GM12864 (cell line): Measurements from ENCODE around the gene ARV1.
A peak's percentile ranks its signal among the peaks of the same experiment; 100 is the strongest.

Source experiments
- DNase-seq: peaks from one replicate; pipeline ENCODE4 v3.0.0-alpha.2; 2011; ENCODE audit warnings: low read depth
- H3K4me3 ChIP-seq: 2 replicates; pipeline ENCODE4 v1.5.1; 2011; ENCODE audit warnings: mild to moderate bottlenecking, low read depth, low read length, control low read depth
- TF ChIP-seq, protein P1 (sequence below): IDR thresholded peaks from 2 replicates; pipeline ENCODE4 v1.5.1; 2011; ENCODE audit warnings: low read depth, mild to moderate bottlenecking, moderate library complexity, low read length, control low read depth, inconsistent platforms; ENCODE audit errors: missing control alignments

ARV1 gene

DNA sequence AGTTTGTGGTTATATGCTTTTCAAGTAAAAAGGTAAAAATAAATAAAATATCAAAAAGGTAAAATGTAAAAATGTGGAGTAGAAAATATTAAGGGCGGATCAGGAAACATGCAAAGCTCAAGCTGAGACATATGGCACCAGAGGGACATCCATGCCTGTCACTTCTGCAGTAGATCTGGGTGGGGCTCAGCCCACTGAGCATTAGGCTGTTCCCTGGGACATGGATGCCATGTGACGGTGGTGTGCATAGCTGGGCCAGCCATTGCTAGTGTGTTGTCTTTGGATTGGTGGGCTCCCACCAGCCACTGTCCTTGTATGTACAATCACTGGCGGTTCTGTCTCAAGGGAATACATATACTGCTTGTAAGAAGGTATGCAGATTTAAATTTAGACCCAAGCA lies 3.3 kb upstream of the ARV1 start:
- DNase-seq = no peak
- H3K4me3 ChIP-seq = no peak overlapping the region
- TF ChIP-seq, protein P1, sequence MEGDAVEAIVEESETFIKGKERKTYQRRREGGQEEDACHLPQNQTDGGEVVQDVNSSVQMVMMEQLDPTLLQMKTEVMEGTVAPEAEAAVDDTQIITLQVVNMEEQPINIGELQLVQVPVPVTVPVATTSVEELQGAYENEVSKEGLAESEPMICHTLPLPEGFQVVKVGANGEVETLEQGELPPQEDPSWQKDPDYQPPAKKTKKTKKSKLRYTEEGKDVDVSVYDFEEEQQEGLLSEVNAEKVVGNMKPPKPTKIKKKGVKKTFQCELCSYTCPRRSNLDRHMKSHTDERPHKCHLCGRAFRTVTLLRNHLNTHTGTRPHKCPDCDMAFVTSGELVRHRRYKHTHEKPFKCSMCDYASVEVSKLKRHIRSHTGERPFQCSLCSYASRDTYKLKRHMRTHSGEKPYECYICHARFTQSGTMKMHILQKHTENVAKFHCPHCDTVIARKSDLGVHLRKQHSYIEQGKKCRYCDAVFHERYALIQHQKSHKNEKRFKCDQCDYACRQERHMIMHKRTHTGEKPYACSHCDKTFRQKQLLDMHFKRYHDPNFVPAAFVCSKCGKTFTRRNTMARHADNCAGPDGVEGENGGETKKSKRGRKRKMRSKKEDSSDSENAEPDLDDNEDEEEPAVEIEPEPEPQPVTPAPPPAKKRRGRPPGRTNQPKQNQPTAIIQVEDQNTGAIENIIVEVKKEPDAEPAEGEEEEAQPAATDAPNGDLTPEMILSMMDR = no peak

DNA sequence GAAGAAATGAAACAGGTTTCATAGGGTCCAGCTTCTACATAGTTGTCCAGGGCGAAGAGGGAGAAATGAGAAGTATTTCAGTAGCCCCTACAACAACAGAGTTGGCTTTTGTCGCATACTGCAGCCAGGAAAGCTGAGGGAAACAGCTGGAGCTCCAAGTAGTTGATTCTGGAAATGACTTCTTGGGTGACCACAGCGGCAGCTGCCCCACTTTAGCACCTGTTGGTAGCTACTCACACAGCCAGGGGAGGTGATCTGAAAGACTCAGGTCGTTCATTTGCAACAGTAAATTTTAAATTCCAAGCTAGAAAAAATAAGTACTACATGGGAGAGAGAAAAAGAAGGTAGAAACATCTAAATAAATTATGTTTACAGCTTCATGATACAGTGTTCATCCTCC lies 2.5 kb upstream of the ARV1 start:
- TF ChIP-seq, protein P1 = no peak
- H3K4me3 ChIP-seq = no peak overlapping the region
- DNase-seq = no peak

DNA sequence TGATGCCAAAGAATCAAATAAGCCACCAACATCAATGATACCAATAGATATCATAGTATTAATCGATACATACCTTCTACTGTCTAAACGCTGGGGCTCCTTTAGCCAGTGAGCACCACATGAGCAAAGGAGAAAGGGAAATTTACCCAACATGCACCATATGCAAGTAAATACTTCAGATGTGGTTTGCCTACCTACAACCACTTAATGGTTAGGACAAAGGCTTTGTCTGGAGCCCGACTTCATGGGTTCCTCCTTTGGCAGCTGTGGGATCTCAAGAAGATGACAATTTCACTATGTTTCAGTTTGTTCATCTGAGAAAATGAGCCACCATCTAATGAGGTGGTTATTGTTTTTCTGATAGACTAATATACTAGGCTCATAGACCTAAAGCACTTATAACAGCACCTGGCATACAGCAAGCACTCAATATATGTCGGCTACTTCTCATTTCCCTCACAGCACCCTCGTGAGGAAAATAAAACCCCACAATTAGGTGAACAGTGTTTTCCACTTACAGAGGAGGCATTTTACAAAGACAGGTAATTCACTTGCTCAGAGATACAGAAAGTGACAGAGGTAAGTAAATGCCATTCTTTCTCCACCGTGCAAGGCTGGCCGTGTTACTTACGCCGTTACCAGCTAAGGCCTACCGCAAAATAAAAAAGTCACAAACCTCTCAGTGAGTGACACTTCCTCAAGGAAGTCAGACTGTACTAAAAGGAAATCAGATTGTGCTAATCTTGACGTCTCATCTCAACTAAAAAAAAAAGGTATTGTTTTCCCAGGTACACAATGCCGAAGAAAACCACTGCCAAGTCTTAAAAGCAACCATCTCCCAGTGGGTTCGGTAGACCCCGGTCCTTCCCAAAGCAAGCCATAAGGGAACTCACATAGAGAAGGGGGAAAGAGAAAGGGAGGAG lies 1.8 kb upstream of the ARV1 start:
- DNase-seq = peak; percentile 45
- TF ChIP-seq, protein P1 = no peak
- H3K4me3 ChIP-seq = peak overlapping the region; percentile 69

DNA sequence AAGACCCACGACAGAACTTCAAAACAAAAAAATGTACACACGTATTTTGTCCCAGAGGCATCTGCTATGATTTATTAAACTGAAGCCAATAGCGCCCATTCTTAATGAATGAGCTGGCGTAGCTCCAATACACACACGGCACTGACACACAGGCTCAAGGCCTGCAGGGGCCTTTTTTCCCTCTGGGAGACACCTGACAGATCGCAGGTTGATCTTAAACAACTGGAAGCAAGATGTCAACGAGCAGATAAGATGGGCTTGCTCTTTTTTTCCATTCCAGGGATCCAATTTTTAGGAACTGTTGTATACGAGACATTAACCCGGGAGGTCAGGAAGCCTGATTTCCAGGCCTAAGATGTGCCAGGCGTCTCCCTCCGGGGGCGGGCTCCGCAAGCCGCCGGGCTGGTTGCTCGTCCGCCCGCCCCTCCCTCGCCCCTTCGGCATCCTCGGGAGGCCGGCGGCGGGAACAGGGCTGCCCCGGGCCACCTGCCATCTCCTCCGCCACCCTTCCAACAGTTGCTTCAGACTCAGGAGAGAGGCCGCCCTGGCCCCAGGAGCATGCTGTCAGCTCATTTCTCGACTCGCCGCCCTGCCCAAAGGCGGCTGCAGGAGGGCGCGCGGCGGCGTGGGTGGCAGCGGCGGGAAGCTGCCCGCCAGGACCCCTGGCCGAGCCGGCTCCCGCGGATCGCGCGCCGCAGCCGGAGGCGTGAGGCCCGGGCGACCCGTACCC lies 968 bp upstream of the ARV1 start:
- H3K4me3 ChIP-seq = peak overlapping the region; percentile 69
- TF ChIP-seq, protein P1 = no peak
- no peak for DNase-seq

DNA sequence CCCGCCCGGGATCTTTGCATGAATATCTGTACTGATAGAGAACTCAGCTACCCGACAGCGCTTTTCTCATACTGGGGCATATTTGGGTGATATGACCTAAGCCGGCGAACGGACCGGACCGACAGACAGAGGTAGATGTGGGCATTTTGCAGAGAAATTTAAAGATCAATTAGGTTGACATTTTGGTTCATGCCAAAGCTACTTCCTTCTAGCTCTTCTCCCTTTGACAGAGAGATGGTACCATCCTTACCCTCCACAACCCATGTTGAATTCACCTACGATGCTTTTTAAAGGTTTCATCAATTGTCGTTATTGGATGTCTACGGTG lies 459 bp downstream of the ARV1 start:
- TF ChIP-seq, protein P1 = no peak
- no peak for DNase-seq
- H3K4me3 ChIP-seq = peak overlapping the region; percentile 69

DNA sequence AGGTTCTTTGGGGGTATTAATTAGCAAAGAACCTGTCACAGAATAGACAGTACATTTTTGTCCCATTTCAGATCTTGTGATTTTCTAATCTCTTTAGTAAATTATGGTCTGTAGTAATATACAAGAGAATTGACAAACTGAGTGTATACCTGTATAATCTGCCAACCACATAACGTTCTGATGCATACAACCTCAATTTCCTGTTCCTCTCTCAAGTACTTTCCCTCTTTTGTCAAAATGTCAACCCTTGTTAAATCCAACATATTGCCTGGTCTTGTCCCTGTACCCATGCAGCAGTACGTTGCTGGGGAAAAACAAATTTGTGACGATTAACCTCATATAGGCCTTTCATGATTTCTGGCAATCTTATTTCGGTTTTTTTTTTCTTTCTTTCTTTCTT lies 1.1 kb downstream of the ARV1 start:
- TF ChIP-seq, protein P1 = no peak
- no peak for DNase-seq
- H3K4me3 ChIP-seq = peak overlapping the region; percentile 69
